WTC11 (cell line): ENCODE results near the gene FYN.

ENCODE experiments used
- ATF2 ChIP-seq: sonication (generic); formaldehyde crosslinking; IDR thresholded peaks from 2 replicates; pipeline ENCODE4 v1.8.1; 2022; ENCODE audit warnings: low read depth, missing genetic modification reagents, borderline replicate concordance
- ATF3 ChIP-seq: sonication (generic); formaldehyde crosslinking; conservative IDR thresholded peaks from 2 replicates; pipeline ENCODE4 v1.8.1; 2022; ENCODE audit warnings: mild to moderate bottlenecking, missing genetic modification reagents
- CTCF ChIP-seq: fragments of 200-600 bp; IDR thresholded peaks from 2 replicates; pipeline ENCODE4 v1.8.0; 2022; ENCODE audit warnings: antibody characterized with exemption
- E2F1 ChIP-seq: sonication (generic); formaldehyde crosslinking; IDR thresholded peaks from 2 replicates; pipeline ENCODE4 v1.8.0; 2022; ENCODE audit warnings: mild to moderate bottlenecking, missing genetic modification reagents
- ERG ChIP-seq: fragments of 250-450 bp; sonication (Bioruptor Pico); IDR thresholded peaks from 2 replicates; pipeline ENCODE4 v1.8.0; 2021; ENCODE audit warnings: mild to moderate bottlenecking
- ESRRA ChIP-seq: sonication (generic); formaldehyde crosslinking; IDR thresholded peaks from 2 replicates; pipeline ENCODE4 v1.8.1; 2022; ENCODE audit warnings: mild to moderate bottlenecking, missing genetic modification reagents, borderline replicate concordance
- NFE2L1 ChIP-seq: sonication (generic); formaldehyde crosslinking; IDR thresholded peaks from 2 replicates; pipeline ENCODE4 v1.8.1; 2023; ENCODE audit warnings: missing genetic modification reagents
- NR3C1 ChIP-seq: sonication (generic); formaldehyde crosslinking; conservative IDR thresholded peaks from 2 replicates; pipeline ENCODE4 v1.8.1; 2023; ENCODE audit warnings: low read depth, mild to moderate bottlenecking, missing genetic modification reagents
- PRDM15 ChIP-seq: sonication (generic); formaldehyde crosslinking; IDR thresholded peaks from 2 replicates; pipeline ENCODE4 v1.8.0; 2022; ENCODE audit warnings: missing genetic modification reagents
- SMAD3 ChIP-seq: sonication (generic); formaldehyde crosslinking; IDR thresholded peaks from 2 replicates; pipeline ENCODE4 v1.8.0; 2022; ENCODE audit warnings: missing genetic modification reagents, mild to moderate bottlenecking, borderline replicate concordance
- SP1 ChIP-seq: sonication (generic); formaldehyde crosslinking; conservative IDR thresholded peaks from 2 replicates; pipeline ENCODE4 v1.8.1; 2022; ENCODE audit warnings: missing genetic modification reagents
- ZNF263 ChIP-seq: sonication (generic); formaldehyde crosslinking; IDR thresholded peaks from 2 replicates; pipeline ENCODE4 v1.8.1; 2022; ENCODE audit warnings: low read depth, mild to moderate bottlenecking, moderate library complexity, missing genetic modification reagents

GRCh38 chr6:111734068-111735061 is 138.9 kb downstream of the FYN start:
- TF ChIP-seq E2F1 (no peak), CTCF (no peak), NFE2L1 (CRISPR knock-in tag) (no peak), NR3C1 (no peak), ATF3 (CRISPR knock-in tag) (no peak), ESRRA (CRISPR knock-in tag) (no peak), SP1 (CRISPR knock-in tag) (no peak), SMAD3 (CRISPR knock-in tag) (no peak), ATF2 (CRISPR knock-in tag) (no peak), ZNF263 (CRISPR knock-in tag) (no peak), ERG (CRISPR knock-in tag) (no peak), PRDM15 (no peak)
